SU-DHL-6 (cell line): ENCODE data around the gene RAD51B.

ENCODE experiments used
- EZH2phosphoT487 ChIP-seq: fragments of 200-600 bp; sonication (generic), shearing (Covaris generic); conservative IDR thresholded peaks from 2 replicates; pipeline ENCODE4 v1.6.1; 2018; ENCODE audit warnings: mild to moderate bottlenecking, antibody characterized with exemption, low read length, moderate library complexity, mixed read lengths
- TF ChIP-seq, protein P1 (sequence below): fragments of 200-600 bp; sonication (generic); IDR thresholded peaks from one replicate; pipeline ENCODE4 v1.5.1; 2017; ENCODE audit warnings: antibody characterized with exemption, mild to moderate bottlenecking, low read length, moderate library complexity; ENCODE audit not compliant: insufficient read depth, poor library complexity, severe bottlenecking

DNA sequence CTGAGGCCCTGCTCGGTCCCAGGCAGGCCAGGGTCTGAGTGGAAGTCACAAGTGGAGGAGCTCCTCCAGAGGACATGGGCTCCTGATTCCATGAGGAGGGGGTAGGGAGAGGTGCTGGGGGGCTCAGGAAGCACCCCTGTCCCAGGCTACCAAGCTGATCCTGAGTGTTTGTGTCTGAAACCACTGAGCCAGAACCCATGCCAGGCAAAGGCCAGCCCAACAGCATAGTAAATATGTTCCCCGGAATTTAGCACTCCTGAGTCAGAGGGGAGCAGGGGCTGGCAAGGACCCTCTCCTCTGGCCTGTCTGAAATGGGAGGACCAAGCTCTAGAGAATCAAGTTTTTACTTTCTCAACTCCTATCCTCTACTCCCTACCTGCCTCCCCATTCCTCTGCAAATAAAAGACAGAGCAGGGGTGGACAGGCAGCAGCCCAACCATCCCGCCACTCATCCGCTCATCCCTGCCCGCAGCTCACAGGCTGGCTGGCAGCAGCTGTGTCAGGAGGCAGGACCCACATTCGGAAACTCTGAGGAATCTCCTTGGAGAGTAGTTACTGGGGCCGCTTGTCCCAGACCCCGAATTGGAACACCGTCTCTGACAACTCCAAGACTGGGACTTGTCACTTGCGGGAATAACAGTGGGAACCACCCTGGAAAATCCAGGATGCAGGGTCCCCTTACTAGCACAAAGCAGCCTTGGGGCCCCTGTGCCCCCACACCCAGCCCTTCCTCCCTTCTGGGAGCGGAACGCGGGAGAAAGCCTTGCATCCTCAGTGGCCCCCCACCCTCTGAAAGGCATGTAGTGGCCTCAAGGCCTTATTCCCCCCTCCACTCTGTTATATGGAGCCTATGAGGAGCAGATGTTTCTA is 870.7 kb downstream of the RAD51B start:
- TF ChIP-seq, protein P1, sequence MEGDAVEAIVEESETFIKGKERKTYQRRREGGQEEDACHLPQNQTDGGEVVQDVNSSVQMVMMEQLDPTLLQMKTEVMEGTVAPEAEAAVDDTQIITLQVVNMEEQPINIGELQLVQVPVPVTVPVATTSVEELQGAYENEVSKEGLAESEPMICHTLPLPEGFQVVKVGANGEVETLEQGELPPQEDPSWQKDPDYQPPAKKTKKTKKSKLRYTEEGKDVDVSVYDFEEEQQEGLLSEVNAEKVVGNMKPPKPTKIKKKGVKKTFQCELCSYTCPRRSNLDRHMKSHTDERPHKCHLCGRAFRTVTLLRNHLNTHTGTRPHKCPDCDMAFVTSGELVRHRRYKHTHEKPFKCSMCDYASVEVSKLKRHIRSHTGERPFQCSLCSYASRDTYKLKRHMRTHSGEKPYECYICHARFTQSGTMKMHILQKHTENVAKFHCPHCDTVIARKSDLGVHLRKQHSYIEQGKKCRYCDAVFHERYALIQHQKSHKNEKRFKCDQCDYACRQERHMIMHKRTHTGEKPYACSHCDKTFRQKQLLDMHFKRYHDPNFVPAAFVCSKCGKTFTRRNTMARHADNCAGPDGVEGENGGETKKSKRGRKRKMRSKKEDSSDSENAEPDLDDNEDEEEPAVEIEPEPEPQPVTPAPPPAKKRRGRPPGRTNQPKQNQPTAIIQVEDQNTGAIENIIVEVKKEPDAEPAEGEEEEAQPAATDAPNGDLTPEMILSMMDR: no peak
- no peak for TF ChIP-seq EZH2phosphoT487
